WTC11 (cell line): ENCODE results near the gene COMMD8. TPM values are rescaled to one million over a fixed set of nuclear protein-coding genes. Genes with fewer than 3 reads are reported as not detected.

Experiments
- ATAC-seq: fragments of 200-7000 bp; cut with Tn5 transposase; 2 replicates; pipeline ENCODE4 v1.10.0; 2021; ENCODE audit warnings: mild to moderate bottlenecking, moderate library complexity
- CTCF ChIA-PET: fragments of 300-600 bp; sonication (Branson Sonifier 250); formaldehyde crosslinking; loops from one replicate; lab custom pipeline; 2021; ENCODE audit warnings: antibody characterized with exemption; lab: Charles Lee
- POLR2A ChIA-PET: fragments of 350-600 bp; sonication (Branson Sonifier 250); formaldehyde crosslinking; loops from one replicate; lab custom pipeline; 2021; ENCODE audit warnings: antibody characterized with exemption; lab: Charles Lee
- DNase-seq: peaks from one replicate; pipeline ENCODE4 v3.0.0; 2021; ENCODE audit warnings: low spot score
- H3K27ac Mint-ChIP-seq: 2 replicates; pipeline ENCODE4 v1.8.0; 2021; ENCODE audit warnings: mixed read lengths
- H3K27me3 Mint-ChIP-seq: 2 replicates; pipeline ENCODE4 v1.8.0; 2021; ENCODE audit warnings: low read depth, mild to moderate bottlenecking, moderate library complexity, mixed read lengths
- H3K36me3 Mint-ChIP-seq: 2 replicates; pipeline ENCODE4 v1.8.0; 2021; ENCODE audit warnings: mixed read lengths
- H3K4me1 Mint-ChIP-seq: 2 replicates; pipeline ENCODE4 v1.8.0; 2022; ENCODE audit warnings: mixed read lengths
- H3K4me3 Mint-ChIP-seq: 2 replicates; pipeline ENCODE4 v1.8.0; 2021; ENCODE audit warnings: mild to moderate bottlenecking, moderate library complexity, mixed read lengths
- H3K9me3 Mint-ChIP-seq: 2 replicates; pipeline ENCODE4 v1.8.0; 2021; ENCODE audit warnings: mixed read lengths
- ATF1 ChIP-seq: sonication (generic); formaldehyde crosslinking; IDR thresholded peaks from 2 replicates; pipeline ENCODE4 v1.8.1; 2023; ENCODE audit warnings: mild to moderate bottlenecking, moderate library complexity, missing genetic modification reagents
- CTCF ChIP-seq: fragments of 200-600 bp; IDR thresholded peaks from 2 replicates; pipeline ENCODE4 v1.8.0; 2022; ENCODE audit warnings: antibody characterized with exemption
- ERG ChIP-seq: fragments of 250-450 bp; sonication (Bioruptor Pico); IDR thresholded peaks from 2 replicates; pipeline ENCODE4 v1.8.0; 2021; ENCODE audit warnings: mild to moderate bottlenecking
- FOXP4 ChIP-seq: sonication (generic); formaldehyde crosslinking; IDR thresholded peaks from 2 replicates; pipeline ENCODE4 v1.8.0; 2022; ENCODE audit warnings: mild to moderate bottlenecking, missing genetic modification reagents
- HMGXB4 ChIP-seq: sonication (generic); formaldehyde crosslinking; IDR thresholded peaks from 2 replicates; pipeline ENCODE4 v1.8.1; 2023; ENCODE audit warnings: mild to moderate bottlenecking, moderate library complexity, missing genetic modification reagents
- NFYB ChIP-seq: sonication (generic); formaldehyde crosslinking; conservative IDR thresholded peaks from 2 replicates; pipeline ENCODE4 v1.8.0; 2022; ENCODE audit warnings: low read depth, missing genetic modification reagents
- TEAD4 ChIP-seq: sonication (generic); formaldehyde crosslinking; IDR thresholded peaks from 2 replicates; pipeline ENCODE4 v1.8.0; 2022; ENCODE audit warnings: mild to moderate bottlenecking, missing genetic modification reagents
- TP53 ChIP-seq: sonication (generic); formaldehyde crosslinking; IDR thresholded peaks from 2 replicates; pipeline ENCODE4 v1.8.1; 2023; ENCODE audit warnings: mild to moderate bottlenecking, missing genetic modification reagents
- USF2 ChIP-seq: sonication (generic); formaldehyde crosslinking; IDR thresholded peaks from 2 replicates; pipeline ENCODE4 v1.8.1; 2023; ENCODE audit warnings: mild to moderate bottlenecking, missing genetic modification reagents, moderate library complexity
- ZNF138 ChIP-seq: sonication (generic); formaldehyde crosslinking; conservative IDR thresholded peaks from 2 replicates; pipeline ENCODE4 v1.8.1; 2022; ENCODE audit warnings: mild to moderate bottlenecking, moderate library complexity, missing genetic modification reagents
- ZNF219 ChIP-seq: sonication (generic); formaldehyde crosslinking; IDR thresholded peaks from 2 replicates; pipeline ENCODE4 v1.8.0; 2023; ENCODE audit warnings: missing genetic modification reagents, mild to moderate bottlenecking, borderline replicate concordance
- ZNF263 ChIP-seq: sonication (generic); formaldehyde crosslinking; IDR thresholded peaks from 2 replicates; pipeline ENCODE4 v1.8.1; 2022; ENCODE audit warnings: low read depth, mild to moderate bottlenecking, moderate library complexity, missing genetic modification reagents
- ZNF281 ChIP-seq: sonication (generic); formaldehyde crosslinking; IDR thresholded peaks from 2 replicates; pipeline ENCODE4 v1.8.0; 2023; ENCODE audit warnings: mild to moderate bottlenecking, missing genetic modification reagents
- ZNF423 ChIP-seq: fragments of 250-450 bp; sonication (Bioruptor Pico); IDR thresholded peaks from 2 replicates; pipeline ENCODE4 v2.1.2; 2022; ENCODE audit warnings: mild to moderate bottlenecking, moderate library complexity
- ZNF425 ChIP-seq: fragments of 250-450 bp; sonication (Bioruptor Pico); conservative IDR thresholded peaks from 2 replicates; pipeline ENCODE4 v1.9.0; 2021; ENCODE audit warnings: mild to moderate bottlenecking
- ZNF532 ChIP-seq: fragments of 250-450 bp; sonication (Bioruptor Pico); IDR thresholded peaks from 2 replicates; pipeline ENCODE4 v1.9.0; 2021; ENCODE audit warnings: mild to moderate bottlenecking, borderline replicate concordance
- total RNA-seq: library from RNA; stranded (reverse); gene quantifications from 3 replicates; pipeline ENCODE4 v1.2.3, GENCODE V29; 2021

Gene COMMD8
- total RNA-seq, 1 experiment from 2014 or later: 8.1 TPM

- TF ChIP-seq ZNF138 (CRISPR knock-in tag): no peak
- no peak for TF ChIP-seq TEAD4 (CRISPR knock-in tag)
- TF ChIP-seq, all 79 proteins: peak for 21
Measured at GRCh38 chr4:47463235-47463956, at the start of gene COMMD8 (continued).

- TF ChIP-seq ATF1: no peak
- no peak for TF ChIP-seq ZNF138 (CRISPR knock-in tag)
- no peak for TF ChIP-seq TP53 (CRISPR knock-in tag)
- no peak for TF ChIP-seq CTCF
- TF ChIP-seq ZNF263 (CRISPR knock-in tag): no peak
- TF ChIP-seq FOXP4 (CRISPR knock-in tag): no peak
- no peak for TF ChIP-seq ZNF219 (CRISPR knock-in tag)
- no peak for TF ChIP-seq ZNF281 (CRISPR knock-in tag)
- TF ChIP-seq ZNF532: no peak
- TF ChIP-seq ERG (CRISPR knock-in tag): no peak
- TF ChIP-seq NFYB (CRISPR knock-in tag): no peak
- TF ChIP-seq USF2 (CRISPR knock-in tag): no peak
- no peak for TF ChIP-seq ZNF425 (CRISPR knock-in tag)
- no peak for TF ChIP-seq ZNF423 (CRISPR knock-in tag)
- TF ChIP-seq HMGXB4 (CRISPR knock-in tag): no peak
- Mint-ChIP-seq H3K27me3 (no peaks in the 10 kb centered on the region), H3K27ac (no peak overlapping the region; the same call in 1 of the 2 replicates), H3K36me3 (no peaks in the 10 kb centered on the region), H3K4me1 (peaks cover 14% of the 10 kb centered on the region), H3K9me3 (no peaks in the 10 kb centered on the region), H3K4me3 (no peak overlapping the region)
- DNase-seq (no peak), ATAC-seq (no peak)
- POLR2A ChIA-PET: no interaction called here
- CTCF ChIA-PET: no interaction called here
Measured at GRCh38 chr4:47510506-47511143, 47.1 kb upstream of the COMMD8 start.
